ENCODE measurements around the gene NBPF1. TPM values are rescaled to one million over a fixed set of nuclear protein-coding genes. Genes with fewer than 3 reads are reported as not detected.
A peak's percentile ranks its signal among the peaks of the same experiment; 100 is the strongest.
"Not testable (repeated sequence)": the region's sequence is repeated elsewhere in the genome, so short reads cannot be mapped to it uniquely, and the experiment has no call there.

NBPF1 gene
- total RNA-seq, 3 donors from 2014 or later = 36.7 to 53.9 (median 42.7) TPM

DNA sequence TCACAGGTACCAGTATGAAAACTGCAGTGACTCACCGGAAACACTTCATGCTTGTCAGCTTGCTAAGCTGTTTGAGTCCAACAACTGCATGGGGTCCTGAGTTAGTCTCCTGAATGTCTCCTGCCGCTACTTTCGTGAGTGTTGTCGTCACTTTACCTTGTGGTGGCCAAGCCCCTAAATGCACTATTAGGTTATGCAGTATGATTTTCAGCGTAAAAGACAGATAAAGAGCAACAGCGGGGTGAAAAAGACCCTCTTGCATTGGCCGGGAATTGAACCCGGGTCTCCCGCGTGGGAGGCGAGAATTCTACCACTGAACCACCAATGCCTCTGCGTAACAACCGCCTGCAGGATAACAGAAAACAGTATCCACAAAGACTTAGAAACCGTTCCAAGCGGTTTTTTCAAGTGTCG lies 67.7 kb downstream of the NBPF1 start:
- DNase-seq (ENCODE audit: low spot score in 2 of 2); H3K27ac ChIP-seq; H3K9me3 ChIP-seq; H3K36me3 ChIP-seq; H3K4me3 ChIP-seq; H3K27me3 ChIP-seq; H3K4me1 ChIP-seq; intact Hi-C loops (cut with DNase I; ENCODE audit: low total_unique reads): not testable (repeated sequence)

DNA sequence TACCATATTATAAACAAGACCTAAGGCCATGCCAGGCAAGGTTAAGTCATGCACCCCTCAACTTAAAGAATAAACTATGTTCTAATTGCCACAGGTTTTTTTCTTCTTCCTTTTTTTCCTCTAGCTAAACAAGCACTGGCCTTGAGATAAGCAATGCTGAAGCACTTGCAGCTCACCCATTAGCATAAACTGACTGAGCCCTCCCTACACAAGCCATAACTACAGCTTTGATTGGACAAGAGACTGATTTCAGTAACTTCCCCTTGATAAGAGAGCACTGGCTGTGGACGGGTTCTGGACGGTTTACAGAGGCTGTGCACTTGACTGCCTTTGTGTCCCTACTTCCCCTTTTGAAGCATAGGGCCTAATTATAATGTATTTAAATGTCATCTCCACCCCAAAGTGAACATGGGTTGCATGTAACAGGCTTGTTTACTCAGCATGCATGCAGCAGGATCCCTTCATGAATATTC lies 72.9 kb downstream of the NBPF1 start:
- H3K4me3 ChIP-seq; H3K36me3 ChIP-seq; H3K27me3 ChIP-seq; intact Hi-C loops (cut with DNase I; ENCODE audit: low total_unique reads); H3K9me3 ChIP-seq; H3K4me1 ChIP-seq; DNase-seq (ENCODE audit: low spot score in 2 of 2); H3K27ac ChIP-seq: not testable (repeated sequence)

DNA sequence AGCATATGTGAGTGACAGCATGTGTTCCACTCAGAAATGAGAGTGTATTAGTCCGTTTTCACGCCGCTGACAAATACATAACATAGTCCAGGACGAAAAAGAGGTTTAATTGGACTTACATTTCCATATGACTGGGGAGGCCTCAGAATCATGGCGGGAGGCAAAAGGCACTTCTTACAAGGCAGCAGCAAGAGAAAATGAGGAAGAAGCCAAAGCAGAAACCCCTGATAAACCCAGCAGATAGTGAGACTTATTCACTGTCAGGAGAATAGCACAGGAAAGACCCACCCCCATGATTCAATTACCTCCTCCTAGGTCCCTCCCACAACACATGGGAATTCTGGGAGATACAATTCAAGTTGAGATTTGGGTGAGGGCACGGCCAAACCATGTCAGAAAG lies 75.8 kb downstream of the NBPF1 start:
- H3K27ac ChIP-seq; intact Hi-C loops (cut with DNase I; ENCODE audit: low total_unique reads); H3K4me3 ChIP-seq; H3K36me3 ChIP-seq; H3K9me3 ChIP-seq; DNase-seq (ENCODE audit: low spot score in 2 of 2); H3K27me3 ChIP-seq; H3K4me1 ChIP-seq: not testable (repeated sequence)

DNA sequence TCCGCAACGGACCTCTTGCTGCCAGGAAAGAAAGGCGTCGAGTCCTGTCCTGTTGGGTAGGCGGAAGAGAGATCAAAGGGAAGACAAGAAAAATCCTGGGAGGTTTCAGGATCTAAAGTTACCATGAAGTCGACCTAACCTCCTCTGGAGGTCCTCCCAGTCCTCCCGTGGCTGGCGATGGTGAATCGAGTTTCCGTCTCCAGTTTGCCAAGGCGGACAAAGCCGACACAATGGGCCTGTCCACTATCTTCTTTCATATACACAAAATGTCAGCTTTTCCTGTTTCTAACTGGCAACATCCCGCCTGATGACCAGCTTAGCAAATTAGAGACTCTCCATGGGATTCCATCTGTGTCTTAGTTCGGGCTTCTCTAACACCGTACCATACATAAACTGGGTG lies 76.6 kb downstream of the NBPF1 start:
- H3K36me3 ChIP-seq; intact Hi-C loops (cut with DNase I; ENCODE audit: low total_unique reads); H3K4me3 ChIP-seq; H3K4me1 ChIP-seq; H3K9me3 ChIP-seq; H3K27me3 ChIP-seq; DNase-seq (ENCODE audit: low spot score in 2 of 2); H3K27ac ChIP-seq: not testable (repeated sequence)

DNA sequence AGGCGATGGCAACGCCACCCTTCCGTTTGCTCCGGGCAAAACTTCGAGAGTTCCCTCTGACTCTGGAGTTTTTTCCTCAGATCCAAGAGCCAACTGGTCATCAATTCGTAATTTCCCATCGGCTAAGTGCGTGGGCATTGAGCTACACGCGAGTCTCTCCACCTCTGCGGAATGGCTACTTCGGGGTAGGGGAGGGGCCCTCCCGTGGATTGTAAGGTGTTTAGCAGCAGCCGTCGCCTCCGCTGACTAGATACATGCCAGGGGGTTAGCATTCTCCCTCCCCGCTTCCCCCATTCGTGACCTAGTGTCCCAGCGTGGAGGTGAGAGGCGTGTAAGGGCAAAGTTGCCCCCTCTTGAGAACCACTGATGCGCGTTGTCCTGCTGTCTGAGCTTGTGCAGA lies 77.5 kb downstream of the NBPF1 start:
- DNase-seq (ENCODE audit: low spot score in 2 of 2) = not testable (repeated sequence)
- H3K4me3 ChIP-seq = peak overlapping the region in 1 of 3 donors; percentile 60

DNA sequence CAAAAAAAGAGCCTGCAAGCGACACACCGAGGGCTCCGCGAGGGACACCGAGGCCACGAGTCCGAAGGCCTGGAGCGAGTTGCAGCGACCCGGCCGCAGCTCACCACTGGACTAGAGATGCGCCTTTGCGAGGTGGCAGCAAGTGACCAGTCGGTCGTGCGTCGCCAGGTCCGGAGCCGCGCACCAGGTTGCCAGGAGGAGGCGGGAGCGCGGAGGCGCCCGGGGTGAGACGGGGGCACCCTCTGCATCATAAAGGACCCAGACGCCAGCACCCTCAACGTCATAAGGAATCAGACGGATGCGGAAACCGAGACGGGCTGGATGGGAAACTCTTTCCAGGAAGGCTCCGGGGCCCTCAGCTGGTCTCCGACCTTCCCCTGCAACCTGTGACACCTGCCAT lies 77.9 kb downstream of the NBPF1 start:
- H3K27ac ChIP-seq; H3K9me3 ChIP-seq; intact Hi-C loops (cut with DNase I; ENCODE audit: low total_unique reads); H3K36me3 ChIP-seq; DNase-seq (ENCODE audit: low spot score in 2 of 2); H3K27me3 ChIP-seq; H3K4me1 ChIP-seq: not testable (repeated sequence)
- H3K4me3 ChIP-seq = peak overlapping the region in 2 of 3 donors; percentile 2 to 60

More for the DNA sequence above, 77.5 kb downstream of the NBPF1 start:
- H3K36me3 ChIP-seq; H3K4me1 ChIP-seq; H3K27me3 ChIP-seq; intact Hi-C loops (cut with DNase I; ENCODE audit: low total_unique reads); H3K9me3 ChIP-seq; H3K27ac ChIP-seq: not testable (repeated sequence)

DNA sequence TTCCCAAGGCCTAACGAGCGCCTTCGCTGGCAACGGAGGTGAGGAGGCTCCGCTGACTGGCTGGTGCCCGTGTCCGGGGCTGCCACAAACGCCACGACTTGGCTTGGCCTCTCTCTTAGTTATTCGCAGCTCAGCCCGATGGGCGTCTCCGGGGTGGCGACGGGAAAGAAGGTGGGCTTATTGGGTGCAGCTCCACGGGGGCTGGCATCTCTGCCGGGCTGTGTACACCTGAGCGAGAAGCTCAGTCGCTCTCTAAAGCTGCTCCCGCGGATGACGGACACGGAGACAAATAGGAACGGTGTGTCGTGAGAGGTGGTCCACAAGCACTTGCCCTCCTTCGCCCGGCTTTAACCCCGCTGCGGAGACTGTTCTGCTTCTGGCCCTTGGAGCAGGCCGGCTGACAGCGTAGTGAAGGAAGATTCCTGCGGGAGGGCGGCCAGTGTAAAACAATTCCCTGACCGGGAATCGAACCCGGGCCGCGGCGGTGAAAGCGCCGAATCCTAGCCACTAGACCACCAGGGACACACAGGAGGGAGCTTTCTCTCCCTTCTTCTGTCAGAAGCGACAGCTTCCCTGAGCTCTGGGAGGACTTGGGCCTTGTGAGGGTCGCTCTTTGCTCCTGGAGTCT lies 78.4 kb downstream of the NBPF1 start:
- Histone ChIP-seq H3K4me3 (peak overlapping the region in 1 of 3 donors; percentile 60), H3K27ac (peak overlapping the region in 1 of 2 donors; percentile 26)
- H3K4me1 ChIP-seq; intact Hi-C loops (cut with DNase I; ENCODE audit: low total_unique reads); H3K27me3 ChIP-seq; H3K36me3 ChIP-seq; H3K9me3 ChIP-seq: not testable (repeated sequence)
- peak in 1 of 2 donors; percentile 65 for DNase-seq (ENCODE audit: low spot score in 2 of 2)

DNA sequence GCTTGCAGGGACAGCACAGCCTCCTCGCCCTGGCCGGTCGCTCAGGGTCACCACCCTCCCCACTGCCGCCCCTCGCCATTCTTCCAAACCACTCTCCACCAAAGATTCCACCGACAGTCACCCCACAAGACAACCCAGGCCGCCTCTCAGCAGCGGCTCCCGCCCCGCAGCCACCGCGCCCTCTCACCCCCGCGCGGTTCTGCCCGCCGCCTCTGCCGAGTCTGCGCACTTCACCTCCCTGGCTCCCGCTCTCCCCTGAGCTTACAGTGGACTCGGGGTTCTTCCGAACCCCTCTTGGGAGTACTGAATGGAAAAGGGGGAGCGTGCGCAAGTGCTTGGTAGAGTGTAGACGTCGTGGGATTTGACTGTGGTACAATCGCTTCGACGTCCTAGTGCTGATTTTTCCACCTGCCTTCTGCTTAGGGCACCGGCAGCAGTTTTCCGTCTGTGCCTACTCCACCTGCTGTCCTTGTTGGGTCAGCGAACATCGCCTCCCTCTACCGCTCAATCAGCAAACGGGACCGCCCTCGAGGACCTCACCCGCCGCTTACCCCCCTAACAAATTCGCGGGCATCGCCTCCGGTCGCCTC lies 79.0 kb downstream of the NBPF1 start:
- DNase-seq (ENCODE audit: low spot score in 2 of 2); H3K36me3 ChIP-seq; H3K4me1 ChIP-seq; H3K27me3 ChIP-seq; H3K9me3 ChIP-seq; intact Hi-C loops (cut with DNase I; ENCODE audit: low total_unique reads); H3K27ac ChIP-seq: not testable (repeated sequence)
- peak overlapping the region in 1 of 3 donors; percentile 60 for H3K4me3 ChIP-seq

DNA sequence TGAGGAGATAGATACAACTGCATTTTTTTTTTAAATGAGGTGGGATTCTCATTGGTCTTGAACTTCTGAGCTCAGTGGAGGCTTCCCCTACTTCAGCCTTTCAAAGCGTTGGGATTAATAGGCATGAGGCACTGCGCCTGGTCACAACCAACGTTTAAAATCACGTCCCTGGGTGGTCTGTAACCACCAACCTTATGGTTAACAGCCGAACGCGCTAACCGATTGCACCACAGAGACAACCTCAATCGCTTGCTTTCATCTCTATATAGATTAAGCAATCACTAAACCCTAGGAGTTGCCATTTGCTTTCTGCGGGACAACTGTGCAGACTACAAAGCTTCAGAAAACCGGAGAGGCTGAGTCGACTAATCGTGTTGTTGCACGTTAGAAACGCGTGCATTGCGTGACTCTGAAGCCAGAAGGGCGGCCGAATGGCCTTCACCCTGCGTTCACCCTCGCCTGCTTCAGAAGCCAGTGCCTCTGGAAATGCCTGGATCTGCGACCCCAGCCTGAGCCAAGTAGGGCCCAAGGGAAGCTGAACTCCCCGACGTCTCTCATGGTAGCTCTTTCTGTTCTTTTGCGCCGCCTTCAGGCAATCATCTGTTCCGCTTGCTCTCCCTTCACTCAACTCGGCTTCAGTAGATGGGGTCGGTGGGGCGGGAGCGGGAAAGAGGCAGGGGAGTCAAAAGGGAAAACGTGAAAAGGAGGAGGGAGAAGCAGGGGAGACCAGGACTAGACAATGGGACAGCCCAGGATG lies 81.0 kb downstream of the NBPF1 start:
- H3K36me3 ChIP-seq; intact Hi-C loops (cut with DNase I; ENCODE audit: low total_unique reads); H3K4me3 ChIP-seq; H3K27ac ChIP-seq; DNase-seq (ENCODE audit: low spot score in 2 of 2); H3K27me3 ChIP-seq; H3K4me1 ChIP-seq; H3K9me3 ChIP-seq: not testable (repeated sequence)

DNA sequence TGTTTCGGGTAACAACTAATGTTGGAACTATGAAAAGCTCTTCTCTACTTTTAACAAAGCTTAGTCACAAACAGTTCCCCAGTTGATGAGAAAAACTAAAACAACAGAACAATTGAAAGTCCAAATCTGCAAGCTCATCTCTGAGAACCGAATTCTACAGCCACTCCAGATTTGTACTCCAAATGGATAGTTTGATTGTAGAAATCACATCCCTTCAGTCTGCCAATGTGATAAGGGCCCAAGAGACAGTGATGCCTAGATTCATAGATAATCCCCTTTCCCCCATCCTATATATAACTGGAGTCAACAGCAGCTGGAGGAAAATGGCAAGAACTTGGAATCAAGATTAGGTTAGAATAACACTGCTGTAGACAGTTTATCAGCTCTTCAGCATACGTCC lies 85.0 kb downstream of the NBPF1 start:
- not testable (repeated sequence) for H3K4me1 ChIP-seq, H3K4me3 ChIP-seq

DNA sequence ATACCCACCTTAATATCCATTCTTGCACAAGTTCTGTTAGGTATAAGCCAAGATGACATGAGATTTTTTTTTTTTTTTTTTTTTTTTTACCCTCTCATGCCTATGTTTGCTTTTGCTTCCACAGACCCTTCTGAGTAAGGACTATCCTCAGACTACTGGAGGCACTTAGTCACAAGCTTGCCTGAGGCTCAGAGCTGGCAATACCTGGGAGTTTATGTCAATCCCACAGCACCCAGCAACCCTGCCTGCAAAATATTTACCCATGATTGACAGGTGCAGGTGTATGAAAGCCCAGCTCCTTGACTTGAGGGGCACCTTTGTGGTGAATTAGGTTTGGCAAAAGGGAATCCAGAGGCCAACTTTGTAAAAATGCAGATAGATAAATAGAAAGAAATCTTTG lies 87.6 kb downstream of the NBPF1 start:
- DNase-seq (ENCODE audit: low spot score in 2 of 2); H3K36me3 ChIP-seq; H3K4me3 ChIP-seq; H3K27ac ChIP-seq; H3K9me3 ChIP-seq; intact Hi-C loops (cut with DNase I; ENCODE audit: low total_unique reads); H3K4me1 ChIP-seq; H3K27me3 ChIP-seq: not testable (repeated sequence)

More for the DNA sequence above, 85.0 kb downstream of the NBPF1 start:
- H3K9me3 ChIP-seq; H3K27ac ChIP-seq; intact Hi-C loops (cut with DNase I; ENCODE audit: low total_unique reads); H3K36me3 ChIP-seq; DNase-seq (ENCODE audit: low spot score in 2 of 2); H3K27me3 ChIP-seq: not testable (repeated sequence)

DNA sequence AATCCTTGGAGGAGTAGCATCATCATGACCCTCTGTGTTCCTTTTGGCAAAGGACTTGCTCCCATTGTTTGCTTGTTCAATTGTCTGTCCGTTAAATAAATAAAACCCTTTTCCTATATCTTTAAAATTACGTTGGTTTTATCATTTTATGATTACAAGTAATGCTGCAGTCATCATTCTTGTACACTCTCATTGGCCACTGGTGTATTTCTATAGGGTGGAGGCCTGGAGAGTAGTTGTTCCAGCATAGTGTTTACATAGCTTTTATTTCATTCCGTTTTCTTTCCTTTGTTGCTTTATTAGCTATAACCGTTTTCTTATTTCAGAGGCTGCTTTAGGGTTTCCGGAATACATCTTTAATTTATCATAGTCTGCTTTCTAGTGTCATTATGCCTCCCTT lies 91.7 kb downstream of the NBPF1 start:
- intact Hi-C loops (cut with DNase I; ENCODE audit: low total_unique reads); H3K27me3 ChIP-seq; H3K4me3 ChIP-seq; H3K36me3 ChIP-seq; H3K4me1 ChIP-seq; DNase-seq (ENCODE audit: low spot score in 2 of 2); H3K27ac ChIP-seq; H3K9me3 ChIP-seq: not testable (repeated sequence)
